Sciatic nerve (tissue), 2 donors: ENCODE data around the gene BEX4. TPM values are rescaled to one million over a fixed set of nuclear protein-coding genes. Genes with fewer than 3 reads are reported as not detected.
"Not testable (repeated sequence)": the region's sequence is repeated elsewhere in the genome, so short reads cannot be mapped to it uniquely, and the experiment has no call there.

ENCODE experiments used
- ATAC-seq: fragments of 200-7000 bp; cut with Tn5 transposase; one replicate; pipeline ENCODE4 v1.9.1; 2020; ENCODE audit warnings: mild to moderate bottlenecking, moderate library complexity
- DNase-seq: peaks from one replicate; pipeline ENCODE4 v3.0.0-alpha.2; 2020; ENCODE audit warnings: low spot score
- intact Hi-C: fragments of 100-400 bp; cut with DNase I; formaldehyde crosslinking; loops from one replicate; pipeline ENCODE4 v1.14.2; 2022
- total RNA-seq: library from RNA; stranded (reverse); fragmentation: NEBNext Ultra II Directional; extraction: Animal tissue kit (Norgen Biotek cat#: 25700); gene quantifications from one replicate; pipeline ENCODE4 v1.2.1, GENCODE V29; 2021
- donor health status: DM: no; HTN: no; CAD: no.
- donor health status: DM: no; HTN: no; CAD: no.

Gene BEX4
- total RNA-seq, 1 donor from 2014 or later = 38.9 TPM

GRCh38 chrX:103234869-103235268 is 20.0 kb downstream of the BEX4 start:
- ATAC-seq (no peak), DNase-seq (no peak)
- intact Hi-C loops = no loop called here

GRCh38 chrX:103235608-103236007 is 20.7 kb downstream of the BEX4 start:
- DNase-seq, intact Hi-C loops, ATAC-seq: not testable (repeated sequence)

GRCh38 chrX:103236296-103236695 is 21.4 kb downstream of the BEX4 start:
- intact Hi-C loops = no loop called here
- ATAC-seq = no peak

GRCh38 chrX:103240155-103240554 is 25.2 kb downstream of the BEX4 start:
- ATAC-seq (no peak), DNase-seq (no peak)
- intact Hi-C loops = no loop called here

More at GRCh38 chrX:103236296-103236695, 21.4 kb downstream of the BEX4 start:
- no peak for DNase-seq

- intact Hi-C loops = no loop called here
- no peak for DNase-seq
- no peak for ATAC-seq
Observed at GRCh38 chrX:103248553-103248952, 33.6 kb downstream of the BEX4 start.

GRCh38 chrX:103249805-103250204 is 34.9 kb downstream of the BEX4 start:
- intact Hi-C loops = no loop called here
- no peak for ATAC-seq
- DNase-seq = no peak

GRCh38 chrX:103250977-103251376 is 36.1 kb downstream of the BEX4 start:
- intact Hi-C loops = no loop called here
- DNase-seq (no peak), ATAC-seq (no peak)

GRCh38 chrX:103253608-103254007 is 38.7 kb downstream of the BEX4 start:
- no peak for DNase-seq
- ATAC-seq = peak; percentile 25
- intact Hi-C loops = no loop called here

GRCh38 chrX:103254171-103254824 is 39.4 kb downstream of the BEX4 start:
- peak; percentile 71 for DNase-seq
- intact Hi-C loops = no loop called here
- peak; percentile 80 for ATAC-seq

- DNase-seq (peak; percentile 89), ATAC-seq (peak; percentile 98)
- intact Hi-C loops = no loop called here
Observed at GRCh38 chrX:103254921-103255493, 40.1 kb downstream of the BEX4 start, which contains the start of gene TCEAL8. TSS of gene TCEAL8 (minus strand) at chrX:103255155. CDS start at chrX:103253979, 1,176 bp downstream.

- no peak for ATAC-seq
- intact Hi-C loops = no loop called here
- no peak for DNase-seq
Observed at GRCh38 chrX:103256651-103257050, 41.7 kb downstream of the BEX4 start.

GRCh38 chrX:103258275-103258674 is 43.4 kb downstream of the BEX4 start:
- DNase-seq (no peak), ATAC-seq (no peak)
- intact Hi-C loops = no loop called here

Other genes starting within 250 kb of the BEX4 start
- gene BEX1, start 150.9 kb upstream of the BEX4 start, total RNA-seq = 1.7 TPM
- gene NXF3, start 122.0 kb upstream of the BEX4 start, total RNA-seq = 0.94 TPM
- 50.0 TPM for gene TCEAL8, start 40.0 kb downstream of the BEX4 start, total RNA-seq
- 1.0 TPM for gene TCEAL5, start 61.6 kb downstream of the BEX4 start, total RNA-seq
- 2.6 TPM for gene BEX2, start 95.9 kb downstream of the BEX4 start, total RNA-seq
- 15.1 TPM for gene TCEAL7, start 115.1 kb downstream of the BEX4 start, total RNA-seq
- 49.5 TPM for gene TCEAL9, start 141.4 kb downstream of the BEX4 start, total RNA-seq
- 83.2 TPM for gene BEX3, start 161.4 kb downstream of the BEX4 start, total RNA-seq